Neuronal stem cell (in vitro differentiated cells): Measurements from ENCODE around the gene SLITRK3.

Experiments
- DNase-seq: peaks from one replicate; pipeline ENCODE4 v3.0.0-alpha.2; 2013; ENCODE audit warnings: low spot score
- H2AFZ ChIP-seq: one replicate; pipeline ENCODE4 v1.6.1; 2013; ENCODE audit warnings: mild to moderate bottlenecking, low read length, inconsistent platforms
- H2AK5ac ChIP-seq: 2 replicates; pipeline ENCODE4 v1.6.1; 2013; ENCODE audit warnings: low read depth, mild to moderate bottlenecking, inconsistent platforms, low read length, moderate library complexity, mixed read lengths
- H2BK120ac ChIP-seq: 2 replicates; pipeline ENCODE4 v1.6.1; 2013; ENCODE audit warnings: low read depth, mild to moderate bottlenecking, inconsistent platforms, low read length, moderate library complexity, mixed read lengths
- H2BK12ac ChIP-seq: one replicate; pipeline ENCODE4 v1.6.1; 2013; ENCODE audit warnings: low read length, inconsistent platforms
- H2BK15ac ChIP-seq: 2 replicates; pipeline ENCODE4 v1.6.1; 2013; ENCODE audit warnings: mild to moderate bottlenecking, low read length, inconsistent platforms, mixed read lengths
- H2BK5ac ChIP-seq: one replicate; pipeline ENCODE4 v1.6.1; 2013; ENCODE audit warnings: inconsistent platforms, mild to moderate bottlenecking, low read length, moderate library complexity
- H3K14ac ChIP-seq: one replicate; pipeline ENCODE4 v1.6.1; 2013; ENCODE audit warnings: low read length, inconsistent platforms
- H3K18ac ChIP-seq: 2 replicates; pipeline ENCODE4 v1.6.1; 2013; ENCODE audit warnings: low read length, inconsistent platforms
- H3K23ac ChIP-seq: 2 replicates; pipeline ENCODE4 v1.6.1; 2013; ENCODE audit warnings: low read depth, mild to moderate bottlenecking, mixed read lengths, low read length, inconsistent platforms; ENCODE audit not compliant: poor library complexity
- H3K27ac ChIP-seq: replicated peaks from 3 replicates; pipeline ENCODE4 v1.5.1; 2013; ENCODE audit warnings: low read length, inconsistent platforms
- H3K27me3 ChIP-seq, 3 experiments: 2 replicates each; pipeline ENCODE4 v1.6.1; 2013; ENCODE audit warnings: low read length in 3 of 3, mild to moderate bottlenecking in 2 of 3, inconsistent platforms in 1 of 3, low read depth in 1 of 3, mixed read lengths in 1 of 3, moderate library complexity in 1 of 3; ENCODE audit not compliant: control insufficient read depth in 3 of 3, insufficient read depth in 3 of 3
- H3K36me3 ChIP-seq, 2 donors: replicated peaks in 1 of 2; 2 replicates each; pipeline ENCODE4 v1.6.1; 2013; ENCODE audit warnings: low read length in 2 of 2; ENCODE audit not compliant: control insufficient read depth in 2 of 2, insufficient read depth in 2 of 2
- H3K4ac ChIP-seq: 2 replicates; pipeline ENCODE4 v1.6.1; 2013; ENCODE audit warnings: inconsistent platforms, mild to moderate bottlenecking, low read length, moderate library complexity
- H3K4me1 ChIP-seq, 2 donors: 1 replicate in 1 of 2; 2 replicates in 1 of 2; pipeline ENCODE4 v1.6.1; 2013; ENCODE audit warnings: low read length in 2 of 2, low read depth in 1 of 2; ENCODE audit not compliant: control insufficient read depth in 2 of 2, insufficient read depth in 1 of 2
- H3K4me2 ChIP-seq: one replicate; pipeline ENCODE4 v1.6.1; 2013; ENCODE audit warnings: mild to moderate bottlenecking, low read length, inconsistent platforms; ENCODE audit not compliant: insufficient read depth, poor library complexity, severe bottlenecking
- H3K4me3 ChIP-seq, 2 donors: 2 replicates each; pipeline ENCODE4 v1.5.1; 2013; ENCODE audit warnings: low read length in 2 of 2, mild to moderate bottlenecking in 2 of 2, inconsistent platforms in 1 of 2, moderate library complexity in 1 of 2
- H3K79me1 ChIP-seq: one replicate; pipeline ENCODE4 v1.6.1; 2013; ENCODE audit warnings: low read depth, mild to moderate bottlenecking, inconsistent platforms, low read length, moderate library complexity
- H3K9ac ChIP-seq: one replicate; pipeline ENCODE4 v1.6.1; 2013; ENCODE audit warnings: mild to moderate bottlenecking, low read depth, low read length, inconsistent platforms; ENCODE audit not compliant: poor library complexity
- H3K9me3 ChIP-seq, 2 donors: replicated peaks in 1 of 2; 2 replicates each; pipeline versions ENCODE3 to v1.6.1; 2013; ENCODE audit warnings: low read length in 2 of 2, mild to moderate bottlenecking in 2 of 2, inconsistent platforms in 1 of 2, low read depth in 1 of 2, mixed read lengths in 1 of 2, moderate library complexity in 1 of 2; ENCODE audit not compliant: control insufficient read depth in 2 of 2, insufficient read depth in 1 of 2
- H4K8ac ChIP-seq: one replicate; pipeline ENCODE4 v1.6.1; 2013; ENCODE audit warnings: low read depth, mild to moderate bottlenecking, inconsistent platforms, low read length, moderate library complexity
- H4K91ac ChIP-seq: one replicate; pipeline ENCODE4 v1.6.1; 2013; ENCODE audit warnings: low read length, low read depth, mild to moderate bottlenecking, inconsistent platforms; ENCODE audit not compliant: poor library complexity
- WGBS, 2 donors: extraction: QIAGEN DNeasy Blood & Tissue Kit; methylation state at CpG; one replicate each; pipeline ENCODE4 v1.1.7; 2013; ENCODE audit warnings: missing lambda C conversion rate in 2 of 2, mixed read lengths in 1 of 2; ENCODE audit not compliant: insufficient read length in 2 of 2, insufficient replicate concordance in 1 of 2; ENCODE audit errors: extremely low coverage in 2 of 2; 5-methylcytosine and 5-hydroxymethylcytosine counted together

The SLITRK3 gene

GRCh38 chr3:165194511-165195240, 1.5 kb downstream of the SLITRK3 start:
- Histone ChIP-seq H3K23ac (no peak overlapping the region), H2AFZ (peak overlapping the region; percentile 90), H3K14ac (no peak overlapping the region), H2BK15ac (no peak overlapping the region), H3K18ac (peak overlapping the region; percentile 41), H2BK5ac (no peak overlapping the region), H3K4me1 (peaks cover 0 to 18% of the 10 kb centered on the region in 2 donors), H3K9me3 (no peaks in the 10 kb centered on the region), H2BK12ac (no peak overlapping the region), H3K9ac (no peak overlapping the region), H3K4me3 (peak overlapping the region in 1 of 2 donors; percentile 85), H4K91ac (no peak overlapping the region), H4K8ac (no peak overlapping the region), H3K27ac (no peak overlapping the region), H3K79me1 (no peaks in the 10 kb centered on the region), H3K27me3 (peaks cover 0 to 54% (median 13%) of the 10 kb centered on the region in 3 experiments), H2BK120ac (no peak overlapping the region), H2AK5ac (no peak overlapping the region), H3K4ac (no peak overlapping the region), H3K4me2 (peak overlapping the region; percentile 86), H3K36me3 (no peaks in the 10 kb centered on the region)
- WGBS, 2 donors, result no CpG with 5 or more reads among the region's 22 CpGs
- no peak for DNase-seq

DNA sequence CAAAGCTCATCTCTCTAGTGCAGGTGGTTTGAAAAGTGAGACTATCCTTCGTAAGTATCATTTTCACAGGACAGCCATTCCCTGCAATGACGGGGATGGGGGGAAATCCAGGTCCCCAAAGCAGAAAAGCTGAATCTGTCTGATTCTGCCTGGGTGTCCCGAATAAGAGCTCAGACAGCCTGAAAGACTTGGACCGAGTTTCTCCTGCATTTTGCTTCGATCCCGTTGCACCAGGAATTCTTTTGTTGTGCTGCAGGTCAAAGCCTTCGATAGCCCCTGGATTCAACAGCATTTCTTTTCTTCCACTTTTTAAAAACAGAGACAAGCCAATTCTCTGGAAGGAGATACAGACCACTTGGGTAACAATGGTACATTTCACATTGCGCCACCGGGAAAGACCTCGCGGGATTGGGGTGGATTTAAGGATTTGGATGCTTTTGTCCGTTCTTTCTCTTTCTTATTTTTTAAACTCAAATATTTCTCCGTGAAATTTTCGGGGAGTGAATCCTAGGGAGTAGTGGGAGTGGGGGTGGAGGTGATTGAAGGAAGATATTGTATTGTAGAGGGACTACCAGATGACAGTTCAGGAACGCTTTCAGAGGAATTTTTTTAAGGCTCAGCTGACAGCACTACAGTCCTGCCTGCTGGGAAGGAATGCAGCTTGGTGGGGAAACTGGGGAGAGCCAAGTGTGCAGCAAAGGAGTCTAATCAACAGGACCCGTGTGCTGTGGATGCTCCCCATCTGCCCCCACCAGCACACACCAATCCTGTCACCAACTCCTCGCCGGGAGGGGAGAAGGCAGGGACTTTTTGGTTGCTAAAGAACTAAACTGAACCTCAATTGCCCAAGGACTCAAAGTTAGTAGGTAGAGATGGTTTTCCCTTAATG, 2.6 kb downstream of the SLITRK3 start:
- H3K9me3 ChIP-seq, result no peaks in the 10 kb centered on the region
- H2AK5ac ChIP-seq, result no peak overlapping the region
- peak overlapping the region; percentile 84 for H3K9ac ChIP-seq
- H3K14ac ChIP-seq, result no peak overlapping the region
- no peaks in the 10 kb centered on the region for H3K79me1 ChIP-seq
- H2BK120ac ChIP-seq, result no peak overlapping the region
- H2BK5ac ChIP-seq, result no peak overlapping the region
- no peak overlapping the region for H3K4ac ChIP-seq
- no peak overlapping the region for H2BK15ac ChIP-seq
- peak overlapping the region; percentile 48 to 80 for H3K4me3 ChIP-seq
- H3K36me3 ChIP-seq, result no peaks in the 10 kb centered on the region
- H2BK12ac ChIP-seq, result no peak overlapping the region
- peaks cover 0 to 44% (median 13%) of the 10 kb centered on the region in 3 experiments for H3K27me3 ChIP-seq
- H2AFZ ChIP-seq, result peak overlapping the region; percentile 90
- no peak overlapping the region for H4K8ac ChIP-seq
- WGBS, 2 donors, result no CpG with 5 or more reads among the region's 18 CpGs
- H3K4me1 ChIP-seq, result peaks cover 0 to 18% of the 10 kb centered on the region in 2 donors
- peak overlapping the region; percentile 54 for H3K18ac ChIP-seq
- H3K23ac ChIP-seq, result no peak overlapping the region
- H4K91ac ChIP-seq, result no peak overlapping the region
- H3K27ac ChIP-seq, result peak overlapping the region; percentile 94
- DNase-seq, result peak; percentile 35
- peak overlapping the region; percentile 86 for H3K4me2 ChIP-seq

GRCh38 chr3:165192610-165193192, 3.5 kb downstream of the SLITRK3 start:
- Histone ChIP-seq H2AK5ac (no peak overlapping the region), H3K79me1 (peaks cover 2% of the 10 kb centered on the region), H3K4ac (no peak overlapping the region), H3K14ac (no peak overlapping the region), H3K9me3 (no peaks in the 10 kb centered on the region), H2AFZ (peak overlapping the region; percentile 90), H3K4me3 (peak overlapping the region; percentile 48 to 79), H3K18ac (peak overlapping the region; percentile 92), H2BK5ac (no peak overlapping the region), H3K27me3 (peaks cover 0 to 35% (median 13%) of the 10 kb centered on the region in 3 experiments), H3K9ac (peak overlapping the region; percentile 52), H4K8ac (no peak overlapping the region), H3K4me1 (peaks cover 0 to 18% of the 10 kb centered on the region in 2 donors), H2BK120ac (no peak overlapping the region), H3K27ac (peak overlapping the region; percentile 94), H3K4me2 (peak overlapping the region; percentile 90), H2BK15ac (no peak overlapping the region), H3K23ac (no peak overlapping the region), H4K91ac (no peak overlapping the region), H3K36me3 (no peaks in the 10 kb centered on the region), H2BK12ac (no peak overlapping the region)
- no CpG with 5 or more reads among the region's 14 CpGs for WGBS, 2 donors
- peak; percentile 67 for DNase-seq
